H1 (cell line): ENCODE data around the gene TIE1. TPM values are rescaled to one million over a fixed set of nuclear protein-coding genes. Genes with fewer than 3 reads are reported as not detected.

Source experiments
- CTCF ChIA-PET: fragments of 300-600 bp; sonication (Branson Sonifier 250); formaldehyde crosslinking; loops from one replicate; lab custom pipeline; 2021; ENCODE audit not compliant: partially characterized antibody; lab: Charles Lee
- POLR2A ChIA-PET: fragments of 300-600 bp; sonication (Branson Sonifier 250); formaldehyde crosslinking; loops from one replicate; lab custom pipeline; 2021; ENCODE audit warnings: inconsistent platforms; ENCODE audit not compliant: partially characterized antibody; lab: Charles Lee
- DNase-seq, 2 experiments: peaks; one replicate each; pipeline versions ENCODE4 v3.0.0 to v3.0.0-alpha.2; 2010 to 2022; ENCODE audit warnings: low spot score in 2 of 2, low read depth in 1 of 2, mixed read lengths in 1 of 2
- FAIRE-seq: peaks from 2 replicates; lab custom pipeline; 2011; peaks lifted over from hg19 to GRCh38; lab: Jason Lieb, UNC
- H2AFZ ChIP-seq: 2 replicates; pipeline ENCODE4 v1.8.1; 2012; ENCODE audit warnings: low read length, inconsistent platforms
- H2AK5ac ChIP-seq: 2 replicates; pipeline ENCODE4 v1.6.1; 2013; ENCODE audit warnings: low read depth, low read length
- H2BK120ac ChIP-seq: replicated peaks from 2 replicates; pipeline ENCODE3; 2013; ENCODE audit warnings: low read depth, low read length, inconsistent platforms
- H2BK12ac ChIP-seq: 2 replicates; pipeline ENCODE4 v1.6.1; 2013; ENCODE audit warnings: low read depth, low read length
- H2BK15ac ChIP-seq: 2 replicates; pipeline ENCODE4 v1.6.1; 2013; ENCODE audit warnings: low read length
- H2BK20ac ChIP-seq: 2 replicates; pipeline ENCODE4 v1.6.1; 2013; ENCODE audit warnings: low read length
- H2BK5ac ChIP-seq: 2 replicates; pipeline ENCODE4 v1.6.1; 2013; ENCODE audit warnings: low read depth, low read length
- H3K14ac ChIP-seq: 2 replicates; pipeline ENCODE4 v1.6.1; 2013; ENCODE audit warnings: inconsistent platforms; ENCODE audit not compliant: insufficient read length
- H3K18ac ChIP-seq: 2 replicates; pipeline ENCODE4 v1.6.1; 2013; ENCODE audit warnings: low read length; ENCODE audit errors: extremely low read depth
- H3K23ac ChIP-seq: 2 replicates; pipeline ENCODE4 v1.6.1; 2013; ENCODE audit warnings: inconsistent platforms; ENCODE audit not compliant: insufficient read length
- H3K23me2 ChIP-seq: 2 replicates; pipeline ENCODE4 v1.6.1; 2013; ENCODE audit warnings: low read depth, low read length
- H3K27ac ChIP-seq: 2 replicates; pipeline ENCODE4 v1.6.1; 2011; ENCODE audit warnings: low read depth, low read length, inconsistent platforms
- H3K27me3 ChIP-seq, 4 experiments: replicated peaks in 1 of 4; 1 replicate in 1 of 4; 2 replicates in 3 of 4; pipeline versions ENCODE4 v1.6.1 to v1.8.1; 2011 to 2013; ENCODE audit warnings: low read length in 3 of 4, mild to moderate bottlenecking in 3 of 4, inconsistent platforms in 2 of 4, mixed read lengths in 2 of 4, moderate library complexity in 1 of 4; ENCODE audit not compliant: control insufficient read depth in 3 of 4, insufficient read depth in 3 of 4; ENCODE audit errors: extremely low read depth in 1 of 4
- H3K36me3 ChIP-seq, 4 experiments: 2 replicates each; pipeline versions ENCODE4 v1.6.1 to v1.8.1; 2011 to 2013; ENCODE audit warnings: mild to moderate bottlenecking in 4 of 4, low read length in 3 of 4, moderate library complexity in 2 of 4, control low read depth in 1 of 4, inconsistent platforms in 1 of 4; ENCODE audit not compliant: insufficient read depth in 4 of 4, control insufficient read depth in 2 of 4
- H3K4ac ChIP-seq: replicated peaks from 2 replicates; pipeline ENCODE3; 2013; ENCODE audit warnings: low read length, low read depth, mixed read lengths, inconsistent platforms; ENCODE audit not compliant: insufficient read length
- H3K4me1 ChIP-seq, 4 experiments: replicated peaks in 1 of 4; 1 replicate in 1 of 4; 2 replicates in 3 of 4; pipeline versions ENCODE4 v1.6.1 to v1.8.1; 2011 to 2013; ENCODE audit warnings: low read length in 3 of 4, inconsistent platforms in 2 of 4, mixed read lengths in 1 of 4; ENCODE audit not compliant: insufficient read depth in 4 of 4, control insufficient read depth in 3 of 4
- H3K4me2 ChIP-seq, 2 experiments: 2 replicates each; pipeline versions ENCODE4 v1.6.1 to v1.8.1; 2011 to 2013; ENCODE audit warnings: low read depth in 2 of 2, low read length in 2 of 2, control low read depth in 1 of 2, inconsistent platforms in 1 of 2, mild to moderate bottlenecking in 1 of 2; ENCODE audit not compliant: insufficient read depth in 1 of 2
- H3K4me3 ChIP-seq, 4 experiments: fragments of 200-600, 300-600 bp in 1 of 4; sonication (generic), shearing (Covaris generic), sonication (Bioruptor Twin) in 1 of 4; 2 replicates each; pipeline versions ENCODE4 v1.5.1 to v1.8.1; 2011 to 2016; ENCODE audit warnings: low read length in 4 of 4, low read depth in 3 of 4, control low read depth in 2 of 4, inconsistent platforms in 2 of 4, mild to moderate bottlenecking in 2 of 4, mixed read lengths in 1 of 4, moderate library complexity in 1 of 4; ENCODE audit not compliant: insufficient read depth in 2 of 4; ENCODE audit errors: extremely low read depth in 1 of 4
- H3K56ac ChIP-seq: replicated peaks from 2 replicates; pipeline ENCODE3; 2013; ENCODE audit warnings: low read depth, mild to moderate bottlenecking, mixed read lengths, low read length, inconsistent platforms; ENCODE audit not compliant: insufficient read length
- H3K79me1 ChIP-seq: 2 replicates; pipeline ENCODE4 v1.6.1; 2013; ENCODE audit warnings: low read depth, low read length, control low read depth
- H3K79me2 ChIP-seq, 2 experiments: 2 replicates each; pipeline versions ENCODE4 v1.6.1 to v1.8.1; 2012 to 2013; ENCODE audit warnings: low read length in 2 of 2, mild to moderate bottlenecking in 2 of 2, inconsistent platforms in 1 of 2; ENCODE audit not compliant: insufficient read depth in 2 of 2, control insufficient read depth in 1 of 2
- H3K9ac ChIP-seq, 4 experiments: replicated peaks in 1 of 4; 1 replicate in 1 of 4; 2 replicates in 3 of 4; pipeline versions ENCODE4 v1.6.1 to v1.8.1; 2011 to 2013; ENCODE audit warnings: low read depth in 3 of 4, low read length in 3 of 4, control low read depth in 2 of 4, mild to moderate bottlenecking in 2 of 4, moderate library complexity in 2 of 4, inconsistent platforms in 1 of 4; ENCODE audit errors: extremely low read depth in 1 of 4
- H3K9me3 ChIP-seq, 2 experiments: 2 replicates each; pipeline versions ENCODE4 v1.6.1 to v1.8.1; 2012 to 2013; ENCODE audit warnings: mild to moderate bottlenecking in 2 of 2, moderate library complexity in 2 of 2, control low read depth in 1 of 2, inconsistent platforms in 1 of 2, low read depth in 1 of 2, low read length in 1 of 2, mixed read lengths in 1 of 2; ENCODE audit not compliant: insufficient read depth in 2 of 2
- H4K20me1 ChIP-seq, 2 experiments: replicated peaks in 1 of 2; 2 replicates each; pipeline versions ENCODE3 to v1.8.1; 2011 to 2013; ENCODE audit warnings: inconsistent platforms in 2 of 2, low read length in 2 of 2, mild to moderate bottlenecking in 1 of 2; ENCODE audit not compliant: insufficient read depth in 2 of 2, control insufficient read depth in 1 of 2
- H4K5ac ChIP-seq: 2 replicates; pipeline ENCODE4 v1.6.1; 2013; ENCODE audit warnings: low read length, low read depth, mixed read lengths, inconsistent platforms; ENCODE audit not compliant: insufficient read length
- H4K8ac ChIP-seq: 2 replicates; pipeline ENCODE4 v1.8.0; 2013; ENCODE audit warnings: mild to moderate bottlenecking, moderate library complexity, low read length, inconsistent platforms; ENCODE audit not compliant: insufficient read depth; ENCODE audit errors: extremely low read depth
- H4K91ac ChIP-seq: replicated peaks from 2 replicates; pipeline ENCODE3; 2013; ENCODE audit warnings: low read length, mixed read lengths, inconsistent platforms; ENCODE audit not compliant: insufficient read length
- EGR1 ChIP-seq: IDR thresholded peaks from 2 replicates; pipeline ENCODE4 v1.6.1; 2011; ENCODE audit warnings: low read depth, low read length, borderline replicate concordance
- EP300 ChIP-seq, 2 experiments: IDR thresholded peaks; 1 replicate in 1 of 2; 2 replicates in 1 of 2; pipeline ENCODE4 v1.6.1; 2011 to 2012; ENCODE audit warnings: low read depth in 2 of 2, low read length in 2 of 2, mild to moderate bottlenecking in 2 of 2, borderline replicate concordance in 1 of 2, inconsistent platforms in 1 of 2, moderate library complexity in 1 of 2
- JUN ChIP-seq: IDR thresholded peaks from 2 replicates; pipeline ENCODE4 v1.6.1; 2011; ENCODE audit warnings: low read depth, mild to moderate bottlenecking, improper control_type of control experiment, low read length
- KDM4A ChIP-seq: IDR thresholded peaks from one replicate; pipeline ENCODE4 v1.7.1; 2012; ENCODE audit warnings: low read depth, mild to moderate bottlenecking, moderate library complexity, low read length, inconsistent platforms; ENCODE audit not compliant: severe bottlenecking
- RXRA ChIP-seq: IDR thresholded peaks from 2 replicates; pipeline ENCODE4 v1.6.1; 2011; ENCODE audit warnings: low read depth, mild to moderate bottlenecking, low read length, moderate library complexity; ENCODE audit not compliant: insufficient read depth
- SIN3A ChIP-seq, 2 experiments: IDR thresholded peaks in 1 of 2; conservative IDR thresholded peaks in 1 of 2; 2 replicates each; pipeline ENCODE4 v1.6.1; 2011 to 2012; ENCODE audit warnings: low read length in 2 of 2, improper control_type of control experiment in 1 of 2, low read depth in 1 of 2, mild to moderate bottlenecking in 1 of 2
- SP4 ChIP-seq: IDR thresholded peaks from 2 replicates; pipeline ENCODE4 v1.6.1; 2012; ENCODE audit warnings: low read length, inconsistent platforms
- SRF ChIP-seq: IDR thresholded peaks from 2 replicates; pipeline ENCODE4 v1.6.1; 2011; ENCODE audit warnings: mild to moderate bottlenecking, low read depth, low read length, moderate library complexity
- SUZ12 ChIP-seq: fragments of 200-600 bp; sonication (generic); IDR thresholded peaks from 2 replicates; pipeline ENCODE4 v1.6.1; 2012; ENCODE audit warnings: mild to moderate bottlenecking, inconsistent platforms, low read length, moderate library complexity, mixed read lengths
- TAF1 ChIP-seq: IDR thresholded peaks from 2 replicates; pipeline ENCODE4 v1.6.1; 2011; ENCODE audit warnings: mild to moderate bottlenecking, low read depth, low read length
- WGBS, 2 experiments: shearing (Covaris generic) in 1 of 2; methylation state at CpG; one replicate each; pipeline versions ENCODE4 v1.1.6 to v1.1.7; 2013 to 2015; ENCODE audit warnings: low lambda C conversion rate in 2 of 2, mixed read lengths in 2 of 2, inconsistent platforms in 1 of 2, low coverage in 1 of 2, missing lambda C conversion rate in 1 of 2; ENCODE audit not compliant: insufficient replicate concordance in 2 of 2, insufficient coverage in 1 of 2, insufficient read length in 1 of 2; ENCODE audit errors: extremely low coverage in 1 of 2, missing lambda C conversion rate in 1 of 2; 5-methylcytosine and 5-hydroxymethylcytosine counted together
- polyA plus RNA-seq, 7 experiments: library from polyadenylated mRNA; depleted of rRNA in 3 of 7; stranded (reverse) in 5 of 7; unstranded in 2 of 7; fragments of >200 nt in 5 of 7; fragments of 200-250 nt in 2 of 7; gene quantifications; 1 replicate in 5 of 7; 2 replicates in 1 of 7; 4 replicates in 1 of 7; pipeline versions ENCODE4 v1.2.1 to v1.2.3, GENCODE V29; 2011 to 2013; ENCODE audit warnings: missing spikeins in 2 of 7, mixed read lengths in 2 of 7
- total RNA-seq: library from RNA; stranded (reverse); fragmentation: NEBNext Ultra II Directional; extraction: Animal tissue kit (Norgen Biotek cat#: 25700); gene quantifications from 2 replicates; pipeline ENCODE4 v1.2.1, GENCODE V29; 2021

TIE1 gene
- total and polyA plus RNA-seq, 2 of the 8 experiments (the other 6 are each of a cell fraction or from before 2014, with no cell fraction given) = 0.74 to 2.2 TPM

- Histone ChIP-seq H3K36me3 (peaks cover 2 to 12% (median 6%) of the 10 kb centered on the region in 4 experiments; a peak in 6 of 8 replicates), H3K4me1 (peaks cover 0 to 11% (median 5%) of the 10 kb centered on the region in 4 experiments; a peak in 5 of 7 replicates), H3K4ac (no peak overlapping the region), H4K8ac (no peak overlapping the region), H3K18ac (no peak overlapping the region), H3K9me3 (no peaks in the 10 kb centered on the region), H3K4me3 (no peak overlapping the region), H4K91ac (peak overlapping the region; percentile 18), H3K27ac (no peak overlapping the region), H3K23me2 (peaks cover 5% of the 10 kb centered on the region; the same call in 1 of the 2 replicates), H3K79me1 (peaks cover 3% of the 10 kb centered on the region), H4K20me1 (no peaks in the 10 kb centered on the region), H2BK120ac (no peak overlapping the region), H2BK15ac (peak overlapping the region; percentile 33; the same call in 1 of the 2 replicates), H3K23ac (no peak overlapping the region), H3K9ac (no peak overlapping the region), H3K56ac (no peak overlapping the region), H4K5ac (no peak overlapping the region), H2BK12ac (no peak overlapping the region), H3K4me2 (no peak overlapping the region), H3K27me3 (no peaks in the 10 kb centered on the region), H2AK5ac (no peak overlapping the region), H3K14ac (no peak overlapping the region), H3K79me2 (0 out of 4 replicates have a peak, but pooled peaks cover 0 to 3% of the 10 kb centered on the region in 2 experiments), H2BK5ac (peak overlapping the region; percentile 60; the same call in 1 of the 2 replicates), H2BK20ac (no peak overlapping the region), H2AFZ (no peak overlapping the region)
- WGBS, 2 experiments = 79% methylated on average over 11 of the region's 11 CpGs; no CpG with 5 or more reads in 1 of the 2 experiments
- ChIA-PET CTCF (interaction anchor here (0.9 to 2.7 kb wide), 2 partner anchors 12 to 39 kb away, joined by 3 to 10 read pairs; partner anchors contain the start of gene C1orf210), POLR2A (interaction anchor here (1.6 kb wide), 1 partner anchor 84 kb away, joined by 4 read pairs; the partner anchor contains the start of gene CDC20)
- DNase-seq (no peak), FAIRE-seq (no peak)
- TF ChIP-seq TAF1 = no peak
- TF ChIP-seq EP300 (IDR thresholded peaks at IDR 0.05; ENCODE audit: borderline replicate concordance in 1 of 2, low read depth in 2 of 2, low read length in 2 of 2) = no peak
- TF ChIP-seq SUZ12 = no peak
- TF ChIP-seq RXRA = no peak
- TF ChIP-seq SP4 = no peak
- no peak for TF ChIP-seq SRF
- no peak for TF ChIP-seq JUN
- no peak for TF ChIP-seq KDM4A
- no peak for TF ChIP-seq EGR1
- TF ChIP-seq SIN3A (conservative IDR thresholded peaks at IDR 0.05 in 1 of 2, IDR thresholded peaks at IDR 0.05 in 1 of 2; ENCODE audit: low read depth in 1 of 2, low read length in 2 of 2) = no peak
Measured at GRCh38 chr1:43274125-43274803, 26.5 kb upstream of the TIE1 start.
